Iris pigment epithelial cell (primary cell): Measurements from ENCODE around the gene PCDHGA1.

Source experiments
- DNase-seq: peaks from one replicate; pipeline ENCODE4 v3.0.0-alpha.2; 2011; ENCODE audit warnings: low read depth

The PCDHGA1 gene

DNA sequence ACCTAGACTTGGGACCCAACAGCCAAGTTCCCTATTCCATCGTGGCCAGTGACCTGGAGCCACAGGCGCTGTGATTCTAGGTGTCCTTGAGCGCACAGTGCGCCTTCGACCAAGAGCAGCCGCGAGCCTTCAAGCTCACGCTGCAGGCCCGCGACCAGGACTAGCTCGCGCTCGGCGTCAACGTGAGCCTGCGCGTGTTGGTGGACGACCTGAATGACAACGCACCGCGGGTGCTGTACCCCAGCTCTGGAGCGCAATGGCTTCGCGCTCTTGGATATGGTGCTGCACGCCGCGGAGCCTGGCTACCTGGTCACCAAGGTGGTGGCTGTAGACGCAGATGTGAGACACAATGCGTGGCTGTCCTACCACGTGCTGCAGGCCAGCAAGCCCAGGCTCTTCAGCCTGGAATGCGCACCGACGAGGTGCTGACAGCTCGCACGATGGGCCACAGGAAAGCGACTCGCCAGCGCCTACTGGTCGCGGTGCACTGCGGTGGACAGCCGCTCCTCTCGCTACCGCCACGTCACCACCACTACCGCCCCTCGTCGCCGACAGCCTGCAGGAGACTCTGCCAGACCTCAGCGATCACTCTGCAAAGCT is 111.4 kb downstream of the PCDHGA1 start:
- DNase-seq = no peak

DNA sequence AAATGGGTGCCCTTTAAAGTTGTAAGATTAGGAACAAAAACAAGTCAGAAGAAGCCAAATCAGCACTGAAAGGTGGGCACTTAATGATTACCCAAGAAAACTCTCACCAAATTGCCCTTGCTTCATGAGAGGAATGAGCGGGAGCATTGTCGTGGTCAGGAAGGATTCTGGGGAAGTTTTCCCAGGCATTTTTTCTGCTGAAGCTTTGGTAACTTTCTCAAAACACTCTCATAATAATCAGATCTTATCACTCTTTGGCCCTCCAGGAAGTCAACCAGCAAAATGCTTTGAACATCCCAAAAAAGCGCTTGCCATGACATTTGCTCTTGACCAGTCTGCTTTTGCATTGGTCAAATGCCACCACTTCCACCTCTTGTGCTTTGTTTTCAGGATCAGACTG is 135.0 kb downstream of the PCDHGA1 start:
- no peak for DNase-seq

DNA sequence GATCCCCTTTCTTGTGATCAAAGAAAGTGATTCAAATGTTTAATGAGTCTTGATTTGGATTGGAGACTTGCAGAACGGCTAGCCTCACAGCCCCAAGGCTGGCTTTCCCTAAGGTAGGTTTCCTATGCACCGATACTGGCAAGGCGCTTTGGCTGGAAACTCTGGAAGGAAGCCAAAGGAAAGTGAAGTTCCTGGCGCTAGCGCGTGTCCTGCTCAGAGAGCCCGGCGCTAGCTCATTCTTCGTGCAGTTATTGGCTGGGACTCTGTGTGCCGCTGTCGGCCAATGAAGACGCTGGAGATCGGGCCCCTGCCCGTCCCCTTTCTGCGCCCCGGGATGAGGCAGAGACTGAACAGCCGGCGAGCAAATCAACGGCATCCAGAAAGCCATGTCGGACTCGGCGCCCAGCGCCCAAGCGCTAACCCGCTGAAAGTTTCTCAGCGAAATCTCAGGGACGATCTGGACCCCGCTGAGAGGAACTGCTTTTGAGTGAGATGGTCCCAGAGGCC is 145.4 kb downstream of the PCDHGA1 start, which contains the start of gene PCDHGC3:
TSS of gene PCDHGC3 (plus strand) at position 342 of the 507 bp plus-strand sequence. CDS start at position 493, 151 bp downstream.
- DNase-seq = peak; percentile 97

DNA sequence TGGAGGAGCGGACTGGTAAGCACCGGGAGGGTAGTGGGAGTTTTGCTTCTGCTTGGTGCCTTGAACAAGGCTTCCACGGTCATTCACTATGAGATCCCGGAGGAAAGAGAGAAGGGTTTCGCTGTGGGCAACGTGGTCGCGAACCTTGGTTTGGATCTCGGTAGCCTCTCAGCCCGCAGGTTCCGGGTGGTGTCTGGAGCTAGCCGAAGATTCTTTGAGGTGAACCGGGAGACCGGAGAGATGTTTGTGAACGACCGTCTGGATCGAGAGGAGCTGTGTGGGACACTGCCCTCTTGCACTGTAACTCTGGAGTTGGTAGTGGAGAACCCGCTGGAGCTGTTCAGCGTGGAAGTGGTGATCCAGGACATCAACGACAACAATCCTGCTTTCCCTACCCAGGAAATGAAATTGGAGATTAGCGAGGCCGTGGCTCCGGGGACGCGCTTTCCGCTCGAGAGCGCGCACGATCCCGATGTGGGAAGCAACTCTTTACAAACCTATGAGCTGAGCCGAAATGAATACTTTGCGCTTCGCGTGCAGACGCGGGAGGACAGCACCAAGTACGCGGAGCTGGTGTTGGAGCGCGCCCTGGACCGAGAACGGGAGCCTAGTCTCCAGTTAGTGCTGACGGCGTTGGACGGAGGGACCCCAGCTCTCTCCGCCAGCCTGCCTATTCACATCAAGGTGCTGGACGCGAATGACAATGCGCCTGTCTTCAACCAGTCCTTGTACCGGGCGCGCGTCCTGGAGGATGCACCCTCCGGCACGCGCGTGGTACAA is 146.0 kb downstream of the PCDHGA1 start:
- peak; percentile 83 for DNase-seq

DNA sequence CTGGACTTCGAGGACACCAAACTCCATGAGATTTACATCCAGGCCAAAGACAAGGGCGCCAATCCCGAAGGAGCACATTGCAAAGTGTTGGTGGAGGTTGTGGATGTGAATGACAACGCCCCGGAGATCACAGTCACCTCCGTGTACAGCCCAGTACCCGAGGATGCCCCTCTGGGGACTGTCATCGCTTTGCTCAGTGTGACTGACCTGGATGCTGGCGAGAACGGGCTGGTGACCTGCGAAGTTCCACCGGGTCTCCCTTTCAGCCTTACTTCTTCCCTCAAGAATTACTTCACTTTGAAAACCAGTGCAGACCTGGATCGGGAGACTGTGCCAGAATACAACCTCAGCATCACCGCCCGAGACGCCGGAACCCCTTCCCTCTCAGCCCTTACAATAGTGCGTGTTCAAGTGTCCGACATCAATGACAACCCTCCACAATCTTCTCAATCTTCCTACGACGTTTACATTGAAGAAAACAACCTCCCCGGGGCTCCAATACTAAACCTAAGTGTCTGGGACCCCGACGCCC is 146.8 kb downstream of the PCDHGA1 start:
- no peak for DNase-seq

GRCh38 chr5:141477815-141478214 is 147.5 kb downstream of the PCDHGA1 start:
- no peak for DNase-seq

DNA sequence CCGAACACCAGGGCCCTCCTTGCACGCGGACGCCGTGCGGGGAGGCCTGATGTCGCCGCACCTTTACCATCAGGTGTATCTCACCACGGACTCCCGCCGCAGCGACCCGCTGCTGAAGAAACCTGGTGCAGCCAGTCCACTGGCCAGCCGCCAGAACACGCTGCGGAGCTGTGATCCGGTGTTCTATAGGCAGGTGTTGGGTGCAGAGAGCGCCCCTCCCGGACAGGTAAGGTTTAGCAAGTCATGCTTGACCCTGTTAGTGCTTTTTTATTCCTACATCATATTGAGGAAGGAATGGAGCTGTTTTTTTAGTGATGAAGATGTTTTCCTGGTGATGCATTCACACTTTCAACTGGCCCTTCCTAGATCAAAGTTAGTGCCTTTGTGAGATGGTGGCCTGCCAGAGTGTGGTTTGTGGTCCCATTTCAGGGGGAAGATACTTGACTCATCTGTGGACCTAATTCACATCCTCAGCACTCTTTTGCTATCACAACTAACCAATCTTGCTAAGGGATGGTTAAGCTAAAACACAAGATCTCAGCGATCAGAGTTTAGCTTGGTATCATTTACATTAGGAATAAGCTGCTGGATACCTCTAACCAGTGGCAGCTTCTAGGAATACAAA is 148.1 kb downstream of the PCDHGA1 start:
- no peak for DNase-seq

DNA sequence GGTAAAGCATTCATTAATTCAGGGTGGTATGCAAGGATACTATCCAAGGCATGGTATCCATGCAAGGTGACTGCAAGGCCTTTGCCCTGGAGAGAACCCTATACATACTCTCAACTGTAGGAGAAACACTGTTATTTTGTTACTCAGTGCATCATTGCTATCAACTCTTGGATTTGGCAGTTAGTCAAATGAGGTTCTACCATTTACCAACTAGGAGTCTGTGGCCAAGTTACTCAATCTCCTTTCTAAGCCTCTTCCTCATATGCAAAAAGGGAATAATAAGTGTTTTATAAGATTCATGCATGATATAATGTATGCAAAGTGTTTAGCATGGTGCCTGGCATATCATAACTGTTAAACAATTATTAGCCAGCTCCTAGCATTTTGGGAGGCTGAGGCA is 149.5 kb downstream of the PCDHGA1 start:
- no peak for DNase-seq

DNA sequence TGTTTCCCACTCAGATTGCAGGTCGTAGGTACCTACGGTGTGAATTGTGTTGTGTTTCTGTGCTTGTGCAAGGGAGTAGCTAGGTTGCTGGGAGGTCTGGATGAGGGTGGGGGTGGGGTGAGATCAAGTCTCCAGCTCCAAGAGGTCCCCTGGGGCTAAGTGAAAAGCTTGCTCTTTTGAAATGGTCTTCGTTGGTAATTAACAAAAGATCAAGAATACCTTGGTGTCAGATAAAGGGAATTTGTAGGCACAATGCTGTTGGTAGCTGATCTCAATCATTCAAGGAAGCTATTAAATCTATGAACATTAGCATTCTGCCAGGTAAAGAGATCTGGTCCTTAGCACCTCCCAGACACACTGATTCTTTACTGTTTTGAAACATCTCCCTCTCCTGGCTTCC is 153.6 kb downstream of the PCDHGA1 start:
- no peak for DNase-seq

- no peak for DNase-seq
These were observed 154.0 kb downstream of the PCDHGA1 start for GRCh38 chr5:141484310-141484640.

DNA sequence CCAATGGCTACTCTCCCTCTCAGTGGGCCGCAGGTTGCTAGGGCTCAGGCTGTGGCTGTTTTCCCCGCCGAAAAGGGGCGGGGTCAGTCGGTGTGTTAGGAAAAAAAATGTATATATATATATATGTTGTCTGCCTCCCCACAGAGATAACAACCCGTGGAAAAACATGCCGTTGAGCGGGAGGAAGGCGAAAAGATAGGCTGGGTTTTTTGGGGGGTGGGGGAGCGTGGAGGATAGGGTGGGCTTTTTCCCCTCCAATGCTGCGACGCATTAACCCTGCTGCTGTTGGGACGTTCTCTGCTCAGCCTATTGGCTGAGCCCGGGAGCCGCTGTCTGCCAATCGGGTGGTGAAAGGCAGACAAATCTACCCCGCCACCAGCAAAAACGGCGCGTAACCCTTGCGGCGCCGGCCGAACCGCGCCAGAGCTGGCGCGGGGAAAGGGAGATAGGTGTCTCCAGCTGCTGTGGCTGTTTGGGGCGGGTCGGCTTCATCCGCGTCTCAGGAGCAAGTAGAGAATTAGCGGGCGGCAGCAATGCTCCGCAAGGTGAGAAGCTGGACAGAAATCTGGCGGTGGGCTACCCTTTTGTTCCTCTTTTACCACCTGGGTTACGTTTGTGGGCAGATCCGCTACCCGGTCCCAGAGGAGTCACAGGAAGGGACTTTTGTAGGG is 154.5 kb downstream of the PCDHGA1 start, which contains the start of gene PCDHGC4:
TSS of gene PCDHGC4 (plus strand) at position 390 of the 671 bp plus-strand sequence. CDS start at position 534, 144 bp downstream.
- DNase-seq = peak; percentile 62

GRCh38 chr5:141485321-141486055 is 155.2 kb downstream of the PCDHGA1 start:
- no peak for DNase-seq

DNA sequence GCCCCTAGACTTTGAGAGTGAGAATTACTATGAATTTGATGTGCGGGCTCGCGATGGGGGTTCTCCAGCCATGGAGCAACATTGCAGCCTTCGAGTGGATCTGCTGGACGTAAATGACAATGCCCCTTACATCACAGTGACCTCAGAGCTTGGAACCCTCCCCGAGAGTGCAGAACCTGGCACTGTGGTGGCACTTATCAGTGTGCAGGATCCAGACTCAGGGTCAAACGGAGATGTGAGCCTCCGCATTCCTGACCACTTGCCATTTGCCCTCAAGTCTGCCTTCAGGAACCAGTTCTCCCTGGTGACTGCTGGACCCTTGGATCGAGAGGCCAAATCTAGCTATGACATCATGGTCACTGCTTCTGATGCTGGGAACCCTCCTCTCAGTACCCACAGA is 155.8 kb downstream of the PCDHGA1 start:
- no peak for DNase-seq

- DNase-seq = no peak
These were observed 156.8 kb downstream of the PCDHGA1 start for GRCh38 chr5:141487131-141487530.

GRCh38 chr5:141488591-141489561 is 158.6 kb downstream of the PCDHGA1 start, which contains the start of gene PCDHGC5:
Gene PCDHGC5, plus strand, starts transcription at chr5:141489081. Its CDS starts 160 bp downstream, at chr5:141489241.
- DNase-seq = peak; percentile 47

- DNase-seq = no peak
These were observed 159.5 kb downstream of the PCDHGA1 start for GRCh38 chr5:141489841-141490240.

- DNase-seq = no peak
These were observed 160.0 kb downstream of the PCDHGA1 start for GRCh38 chr5:141490271-141490670.

- no peak for DNase-seq
These were observed 160.5 kb downstream of the PCDHGA1 start for GRCh38 chr5:141490771-141491170.

DNA sequence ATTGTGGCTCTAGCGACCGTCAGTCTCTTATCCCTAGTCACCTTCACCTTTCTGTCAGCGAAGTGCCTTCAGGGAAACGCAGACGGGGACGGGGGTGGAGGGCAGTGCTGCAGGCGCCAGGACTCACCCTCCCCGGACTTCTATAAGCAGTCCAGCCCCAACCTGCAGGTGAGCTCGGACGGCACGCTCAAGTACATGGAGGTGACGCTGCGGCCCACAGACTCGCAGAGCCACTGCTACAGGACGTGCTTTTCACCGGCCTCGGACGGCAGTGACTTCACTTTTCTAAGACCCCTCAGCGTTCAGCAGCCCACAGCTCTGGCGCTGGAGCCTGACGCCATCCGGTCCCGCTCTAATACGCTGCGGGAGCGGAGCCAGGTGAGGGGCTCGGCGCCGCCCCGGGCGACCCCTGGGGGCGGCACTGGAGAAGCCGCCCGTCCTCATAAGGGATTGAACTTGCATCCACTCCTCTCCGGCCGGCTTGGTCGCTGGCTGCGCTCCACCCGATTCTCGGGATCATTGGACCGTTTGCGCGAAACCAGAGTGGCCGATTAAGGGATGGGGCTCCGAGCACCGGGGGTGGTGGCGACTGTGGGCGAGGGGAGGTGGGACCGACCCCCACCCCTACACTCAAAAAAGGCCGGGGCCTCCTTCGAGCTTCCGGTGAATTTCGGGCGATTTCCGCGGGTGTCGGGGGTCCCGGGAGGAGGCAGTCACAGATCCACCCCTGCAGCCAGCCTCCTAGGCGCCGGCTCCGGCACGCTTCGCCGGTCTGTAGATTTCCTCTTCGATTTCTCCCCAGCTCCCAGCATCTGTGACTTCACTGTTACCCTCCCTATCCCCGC is 161.2 kb downstream of the PCDHGA1 start:
- DNase-seq = no peak
